ENCODE measurements around the gene GOLT1A. TPM values are rescaled to one million over a fixed set of nuclear protein-coding genes. Genes with fewer than 3 reads are reported as not detected.

Gene GOLT1A
- total and polyA plus RNA-seq, 4 donors, result 14.1 to 103 (median 52.7) TPM

DNA sequence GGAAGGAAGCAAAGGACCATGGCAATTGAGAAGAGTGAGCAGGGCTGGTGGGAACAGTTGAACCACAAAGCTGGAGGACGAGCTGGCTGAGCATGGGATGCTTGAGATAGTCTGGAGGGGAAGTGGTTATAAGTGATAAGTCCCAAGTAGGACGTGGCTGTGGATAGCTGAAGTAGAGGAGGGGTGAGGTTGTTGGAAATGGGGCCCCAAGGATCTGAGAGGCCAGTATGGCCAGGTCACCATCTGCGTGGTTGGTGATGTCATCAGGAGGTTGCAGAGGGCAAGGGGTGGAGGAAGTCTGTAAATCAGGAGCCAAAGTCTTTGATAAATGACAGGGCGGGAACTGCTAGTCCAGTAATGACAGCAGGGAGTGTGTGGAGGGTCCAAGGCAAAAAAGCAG is 36.7 kb downstream of the GOLT1A start:
- no peak for DNase-seq (ENCODE audit: low spot score)
- H3K27me3 ChIP-seq (ENCODE audit: control insufficient read depth in 4 of 4, insufficient read depth in 4 of 4, low read length in 3 of 4), result no peaks in the 10 kb centered on the region
- no peak overlapping the region for H3K4me3 ChIP-seq (ENCODE audit: low read depth in 1 of 3, low read length in 3 of 3)
- H3K9ac ChIP-seq (ENCODE audit: low read depth in 1 of 2, low read length in 2 of 2), result no peak overlapping the region
- no peaks in the 10 kb centered on the region for H3K9me3 ChIP-seq (ENCODE audit: control insufficient read depth in 4 of 4, low read length in 3 of 4)
- 70% methylated on average over 4 of the region's 4 CpGs for WGBS
- no peaks in the 10 kb centered on the region for H3K36me3 ChIP-seq (ENCODE audit: control insufficient read depth in 4 of 4, insufficient read depth in 3 of 4, low read depth in 1 of 4, low read length in 3 of 4)
- H3K4me1 ChIP-seq (ENCODE audit: control insufficient read depth in 4 of 4, insufficient read depth in 4 of 4, low read length in 3 of 4), result no peaks in the 10 kb centered on the region
- no peak overlapping the region for H3K27ac ChIP-seq (ENCODE audit: low read depth in 1 of 2, low read length in 2 of 2)
- TF ChIP-seq YY1 (IDR thresholded peaks at IDR 0.05) (no peak), REST (IDR thresholded peaks at IDR 0.05) (no peak), NR2F2 (IDR thresholded peaks at IDR 0.05) (no peak), RXRA (IDR thresholded peaks at IDR 0.05) (no peak), JUND (IDR thresholded peaks at IDR 0.05) (no peak), ATF3 (IDR thresholded peaks at IDR 0.05) (no peak), RAD21 (IDR thresholded peaks at IDR 0.05) (no peak), EGR1 (IDR thresholded peaks at IDR 0.05; ENCODE audit: low read depth in 2 of 2) (no peak), TAF1 (conservative IDR thresholded peaks at IDR 0.05) (no peak), GABPA (IDR thresholded peaks at IDR 0.05 in 1 of 2, conservative IDR thresholded peaks at IDR 0.05 in 1 of 2) (no peak), FOXA1 (IDR thresholded peaks at IDR 0.05) (no peak), HNF4A (conservative IDR thresholded peaks at IDR 0.05) (no peak), FOXA2 (IDR thresholded peaks at IDR 0.05) (no peak)
- TF ChIP-seq, protein P1, sequence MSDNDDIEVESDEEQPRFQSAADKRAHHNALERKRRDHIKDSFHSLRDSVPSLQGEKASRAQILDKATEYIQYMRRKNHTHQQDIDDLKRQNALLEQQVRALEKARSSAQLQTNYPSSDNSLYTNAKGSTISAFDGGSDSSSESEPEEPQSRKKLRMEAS (IDR thresholded peaks at IDR 0.05), result no peak
- TF ChIP-seq, protein P2, sequence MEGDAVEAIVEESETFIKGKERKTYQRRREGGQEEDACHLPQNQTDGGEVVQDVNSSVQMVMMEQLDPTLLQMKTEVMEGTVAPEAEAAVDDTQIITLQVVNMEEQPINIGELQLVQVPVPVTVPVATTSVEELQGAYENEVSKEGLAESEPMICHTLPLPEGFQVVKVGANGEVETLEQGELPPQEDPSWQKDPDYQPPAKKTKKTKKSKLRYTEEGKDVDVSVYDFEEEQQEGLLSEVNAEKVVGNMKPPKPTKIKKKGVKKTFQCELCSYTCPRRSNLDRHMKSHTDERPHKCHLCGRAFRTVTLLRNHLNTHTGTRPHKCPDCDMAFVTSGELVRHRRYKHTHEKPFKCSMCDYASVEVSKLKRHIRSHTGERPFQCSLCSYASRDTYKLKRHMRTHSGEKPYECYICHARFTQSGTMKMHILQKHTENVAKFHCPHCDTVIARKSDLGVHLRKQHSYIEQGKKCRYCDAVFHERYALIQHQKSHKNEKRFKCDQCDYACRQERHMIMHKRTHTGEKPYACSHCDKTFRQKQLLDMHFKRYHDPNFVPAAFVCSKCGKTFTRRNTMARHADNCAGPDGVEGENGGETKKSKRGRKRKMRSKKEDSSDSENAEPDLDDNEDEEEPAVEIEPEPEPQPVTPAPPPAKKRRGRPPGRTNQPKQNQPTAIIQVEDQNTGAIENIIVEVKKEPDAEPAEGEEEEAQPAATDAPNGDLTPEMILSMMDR (IDR thresholded peaks at IDR 0.05; ENCODE audit: low read depth, low read length, missing input control), result no peak
- TF ChIP-seq, protein P3, sequence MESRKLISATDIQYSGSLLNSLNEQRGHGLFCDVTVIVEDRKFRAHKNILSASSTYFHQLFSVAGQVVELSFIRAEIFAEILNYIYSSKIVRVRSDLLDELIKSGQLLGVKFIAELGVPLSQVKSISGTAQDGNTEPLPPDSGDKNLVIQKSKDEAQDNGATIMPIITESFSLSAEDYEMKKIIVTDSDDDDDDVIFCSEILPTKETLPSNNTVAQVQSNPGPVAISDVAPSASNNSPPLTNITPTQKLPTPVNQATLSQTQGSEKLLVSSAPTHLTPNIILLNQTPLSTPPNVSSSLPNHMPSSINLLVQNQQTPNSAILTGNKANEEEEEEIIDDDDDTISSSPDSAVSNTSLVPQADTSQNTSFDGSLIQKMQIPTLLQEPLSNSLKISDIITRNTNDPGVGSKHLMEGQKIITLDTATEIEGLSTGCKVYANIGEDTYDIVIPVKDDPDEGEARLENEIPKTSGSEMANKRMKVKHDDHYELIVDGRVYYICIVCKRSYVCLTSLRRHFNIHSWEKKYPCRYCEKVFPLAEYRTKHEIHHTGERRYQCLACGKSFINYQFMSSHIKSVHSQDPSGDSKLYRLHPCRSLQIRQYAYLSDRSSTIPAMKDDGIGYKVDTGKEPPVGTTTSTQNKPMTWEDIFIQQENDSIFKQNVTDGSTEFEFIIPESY (IDR thresholded peaks at IDR 0.05), result no peak

- no peaks in the 10 kb centered on the region for H3K4me1 ChIP-seq (ENCODE audit: control insufficient read depth in 4 of 4, insufficient read depth in 4 of 4, low read length in 3 of 4)
- no peaks in the 10 kb centered on the region for H3K36me3 ChIP-seq (ENCODE audit: control insufficient read depth in 4 of 4, insufficient read depth in 3 of 4, low read depth in 1 of 4, low read length in 3 of 4)
- no peaks in the 10 kb centered on the region for H3K9me3 ChIP-seq (ENCODE audit: control insufficient read depth in 4 of 4, low read length in 3 of 4)
- TF ChIP-seq FOXA2 (IDR thresholded peaks at IDR 0.05) (no peak), JUND (IDR thresholded peaks at IDR 0.05) (no peak), FOXA1 (IDR thresholded peaks at IDR 0.05) (no peak), RAD21 (IDR thresholded peaks at IDR 0.05) (no peak), EGR1 (IDR thresholded peaks at IDR 0.05; ENCODE audit: low read depth in 2 of 2) (no peak), GABPA (IDR thresholded peaks at IDR 0.05 in 1 of 2, conservative IDR thresholded peaks at IDR 0.05 in 1 of 2) (no peak), RXRA (IDR thresholded peaks at IDR 0.05) (no peak), TAF1 (conservative IDR thresholded peaks at IDR 0.05) (no peak)
- TF ChIP-seq, protein P1 (IDR thresholded peaks at IDR 0.05), result no peak
- H3K27ac ChIP-seq (ENCODE audit: low read depth in 1 of 2, low read length in 2 of 2), result no peak overlapping the region
- DNase-seq (ENCODE audit: low spot score), result no peak
- 94% methylated on average over 5 of the region's 5 CpGs for WGBS
- H3K27me3 ChIP-seq (ENCODE audit: control insufficient read depth in 4 of 4, insufficient read depth in 4 of 4, low read length in 3 of 4), result no peaks in the 10 kb centered on the region
- no peak overlapping the region for H3K9ac ChIP-seq (ENCODE audit: low read depth in 1 of 2, low read length in 2 of 2)
- no peak overlapping the region for H3K4me3 ChIP-seq (ENCODE audit: low read depth in 1 of 3, low read length in 3 of 3)
These were observed 37.7 kb downstream of the GOLT1A start for GRCh38 chr1:204176049-204176448.
